ENCODE data around the gene AGMO. TPM values are rescaled to one million over a fixed set of nuclear protein-coding genes. Genes with fewer than 3 reads are reported as not detected.
"Not testable (repeated sequence)": the region's sequence is repeated elsewhere in the genome, so short reads cannot be mapped to it uniquely, and the experiment has no call there.

Gene AGMO
- total and polyA plus RNA-seq, 9 donors: 0.20 to 1.8 (median 0.25) TPM

GRCh38 chr7:15554081-15554480 is 7.7 kb downstream of the AGMO start:
- Histone ChIP-seq H3K4me1 (ENCODE audit: control insufficient read depth, insufficient read depth, low read length) (no peaks in the 10 kb centered on the region), H3K27ac (ENCODE audit: low read length) (no peak overlapping the region), H3K27me3 (ENCODE audit: control insufficient read depth, insufficient read depth, low read length) (no peaks in the 10 kb centered on the region), H3K9me3 (replicated peaks; ENCODE audit: control insufficient read depth, low read depth, low read length) (no peaks in the 10 kb centered on the region), H3K36me3 (ENCODE audit: control insufficient read depth, insufficient read depth, low read length) (no peaks in the 10 kb centered on the region), H3K4me3 (ENCODE audit: low read length) (no peak overlapping the region)
- no CpG with 5 or more reads among the region's 1 CpG for WGBS (ENCODE audit: insufficient coverage)
- DNase-seq: no peak

GRCh38 chr7:15547320-15547719 is 14.5 kb downstream of the AGMO start:
- not testable (repeated sequence) for H3K27me3 ChIP-seq (ENCODE audit: control insufficient read depth, insufficient read depth, low read length); H3K4me3 ChIP-seq (ENCODE audit: low read length); H3K27ac ChIP-seq (ENCODE audit: low read length); H3K4me1 ChIP-seq (ENCODE audit: control insufficient read depth, insufficient read depth, low read length); DNase-seq; H3K9me3 ChIP-seq (replicated peaks; ENCODE audit: control insufficient read depth, low read depth, low read length); H3K36me3 ChIP-seq (ENCODE audit: control insufficient read depth, insufficient read depth, low read length)
- WGBS (ENCODE audit: insufficient coverage): 100% methylated on average over 6 of the region's 29 CpGs

- no peaks in the 10 kb centered on the region for H3K9me3 ChIP-seq (replicated peaks; ENCODE audit: control insufficient read depth, low read depth, low read length)
- WGBS (ENCODE audit: insufficient coverage): 57% methylated on average over 1 of the region's 2 CpGs
- DNase-seq: no peak
- H3K36me3 ChIP-seq (ENCODE audit: control insufficient read depth, insufficient read depth, low read length): no peaks in the 10 kb centered on the region
- H3K27ac ChIP-seq (ENCODE audit: low read length): no peak overlapping the region
- no peaks in the 10 kb centered on the region for H3K4me1 ChIP-seq (ENCODE audit: control insufficient read depth, insufficient read depth, low read length)
- no peaks in the 10 kb centered on the region for H3K27me3 ChIP-seq (ENCODE audit: control insufficient read depth, insufficient read depth, low read length)
- no peak overlapping the region for H3K4me3 ChIP-seq (ENCODE audit: low read length)
Observed at GRCh38 chr7:15546272-15546792, 15.5 kb downstream of the AGMO start.

GRCh38 chr7:15544050-15544449 is 17.8 kb downstream of the AGMO start:
- no peak overlapping the region for H3K27ac ChIP-seq (ENCODE audit: low read length)
- H3K27me3 ChIP-seq (ENCODE audit: control insufficient read depth, insufficient read depth, low read length): no peaks in the 10 kb centered on the region
- DNase-seq: no peak
- H3K4me3 ChIP-seq (ENCODE audit: low read length): no peak overlapping the region
- WGBS (ENCODE audit: insufficient coverage): no CpG with 5 or more reads among the region's 2 CpGs
- peaks cover 6% of the 10 kb centered on the region for H3K9me3 ChIP-seq (replicated peaks; ENCODE audit: control insufficient read depth, low read depth, low read length)
- H3K36me3 ChIP-seq (ENCODE audit: control insufficient read depth, insufficient read depth, low read length): no peaks in the 10 kb centered on the region
- H3K4me1 ChIP-seq (ENCODE audit: control insufficient read depth, insufficient read depth, low read length): no peaks in the 10 kb centered on the region

GRCh38 chr7:15543256-15543655 is 18.6 kb downstream of the AGMO start:
- Histone ChIP-seq H3K4me1 (ENCODE audit: control insufficient read depth, insufficient read depth, low read length) (no peaks in the 10 kb centered on the region), H3K36me3 (ENCODE audit: control insufficient read depth, insufficient read depth, low read length) (no peaks in the 10 kb centered on the region), H3K27me3 (ENCODE audit: control insufficient read depth, insufficient read depth, low read length) (no peaks in the 10 kb centered on the region), H3K27ac (ENCODE audit: low read length) (peak overlapping the region; percentile 54), H3K4me3 (ENCODE audit: low read length) (no peak overlapping the region), H3K9me3 (replicated peaks; ENCODE audit: control insufficient read depth, low read depth, low read length) (peaks cover 6% of the 10 kb centered on the region)
- no CpG with 5 or more reads among the region's 1 CpG for WGBS (ENCODE audit: insufficient coverage)
- peak; percentile 93 for DNase-seq

GRCh38 chr7:15527648-15528047 is 34.2 kb downstream of the AGMO start:
- no peaks in the 10 kb centered on the region for H3K36me3 ChIP-seq (ENCODE audit: control insufficient read depth, insufficient read depth, low read length)
- no peaks in the 10 kb centered on the region for H3K4me1 ChIP-seq (ENCODE audit: control insufficient read depth, insufficient read depth, low read length)
- no peak overlapping the region for H3K27ac ChIP-seq (ENCODE audit: low read length)
- H3K4me3 ChIP-seq (ENCODE audit: low read length): no peak overlapping the region
- no peaks in the 10 kb centered on the region for H3K9me3 ChIP-seq (replicated peaks; ENCODE audit: control insufficient read depth, low read depth, low read length)
- H3K27me3 ChIP-seq (ENCODE audit: control insufficient read depth, insufficient read depth, low read length): no peaks in the 10 kb centered on the region
- DNase-seq: no peak

GRCh38 chr7:15525652-15526263 is 36.1 kb downstream of the AGMO start:
- 96% methylated on average over 21 of the region's 21 CpGs for WGBS (ENCODE audit: insufficient coverage)
- H3K27ac ChIP-seq (ENCODE audit: low read length): no peak overlapping the region
- no peak overlapping the region for H3K4me3 ChIP-seq (ENCODE audit: low read length)
- H3K27me3 ChIP-seq (ENCODE audit: control insufficient read depth, insufficient read depth, low read length): no peaks in the 10 kb centered on the region
- peaks cover 3% of the 10 kb centered on the region for H3K9me3 ChIP-seq (replicated peaks; ENCODE audit: control insufficient read depth, low read depth, low read length)
- no peaks in the 10 kb centered on the region for H3K4me1 ChIP-seq (ENCODE audit: control insufficient read depth, insufficient read depth, low read length)
- H3K36me3 ChIP-seq (ENCODE audit: control insufficient read depth, insufficient read depth, low read length): no peaks in the 10 kb centered on the region
- DNase-seq: no peak

GRCh38 chr7:15524077-15524476 is 37.7 kb downstream of the AGMO start:
- no peaks in the 10 kb centered on the region for H3K27me3 ChIP-seq (ENCODE audit: control insufficient read depth, insufficient read depth, low read length)
- H3K4me1 ChIP-seq (ENCODE audit: control insufficient read depth, insufficient read depth, low read length): no peaks in the 10 kb centered on the region
- H3K9me3 ChIP-seq (replicated peaks; ENCODE audit: control insufficient read depth, low read depth, low read length): peaks cover 3% of the 10 kb centered on the region
- DNase-seq: no peak
- H3K36me3 ChIP-seq (ENCODE audit: control insufficient read depth, insufficient read depth, low read length): no peaks in the 10 kb centered on the region
- no peak overlapping the region for H3K4me3 ChIP-seq (ENCODE audit: low read length)
- H3K27ac ChIP-seq (ENCODE audit: low read length): no peak overlapping the region
- no CpG with 5 or more reads among the region's 1 CpG for WGBS (ENCODE audit: insufficient coverage)

GRCh38 chr7:15517865-15518264 is 44.0 kb downstream of the AGMO start:
- H3K27ac ChIP-seq (ENCODE audit: low read length); H3K4me3 ChIP-seq (ENCODE audit: low read length); H3K4me1 ChIP-seq (ENCODE audit: control insufficient read depth, insufficient read depth, low read length); DNase-seq; H3K36me3 ChIP-seq (ENCODE audit: control insufficient read depth, insufficient read depth, low read length); H3K27me3 ChIP-seq (ENCODE audit: control insufficient read depth, insufficient read depth, low read length); H3K9me3 ChIP-seq (replicated peaks; ENCODE audit: control insufficient read depth, low read depth, low read length): not testable (repeated sequence)
- 95% methylated on average over 4 of the region's 7 CpGs for WGBS (ENCODE audit: insufficient coverage)

- H3K4me3 ChIP-seq (ENCODE audit: low read length): no peak overlapping the region
Observed at GRCh38 chr7:15515252-15515651, 46.6 kb downstream of the AGMO start.

GRCh38 chr7:15508258-15508657 is 53.6 kb downstream of the AGMO start:
- WGBS (ENCODE audit: insufficient coverage): no CpG with 5 or more reads among the region's 3 CpGs
- no peaks in the 10 kb centered on the region for H3K4me1 ChIP-seq (ENCODE audit: control insufficient read depth, insufficient read depth, low read length)
- H3K9me3 ChIP-seq (replicated peaks; ENCODE audit: control insufficient read depth, low read depth, low read length): no peaks in the 10 kb centered on the region
- no peaks in the 10 kb centered on the region for H3K36me3 ChIP-seq (ENCODE audit: control insufficient read depth, insufficient read depth, low read length)
- H3K27ac ChIP-seq (ENCODE audit: low read length): no peak overlapping the region
- no peak overlapping the region for H3K4me3 ChIP-seq (ENCODE audit: low read length)
- DNase-seq: no peak
- H3K27me3 ChIP-seq (ENCODE audit: control insufficient read depth, insufficient read depth, low read length): no peaks in the 10 kb centered on the region

More at GRCh38 chr7:15515252-15515651, 46.6 kb downstream of the AGMO start:
- Histone ChIP-seq H3K27ac (ENCODE audit: low read length) (peak overlapping the region; percentile 84), H3K4me1 (ENCODE audit: control insufficient read depth, insufficient read depth, low read length) (peaks cover 6% of the 10 kb centered on the region), H3K27me3 (ENCODE audit: control insufficient read depth, insufficient read depth, low read length) (no peaks in the 10 kb centered on the region), H3K36me3 (ENCODE audit: control insufficient read depth, insufficient read depth, low read length) (no peaks in the 10 kb centered on the region), H3K9me3 (replicated peaks; ENCODE audit: control insufficient read depth, low read depth, low read length) (no peaks in the 10 kb centered on the region)
- WGBS (ENCODE audit: insufficient coverage): no CpG with 5 or more reads among the region's 4 CpGs
- peak; percentile 93 for DNase-seq
